Activated CD8-positive, alpha-beta memory T cell treated with anti-CD3 and anti-CD28 coated beads for 48 hours (primary cell): Measurements from ENCODE around the gene IMMP1L.
"Not testable (repeated sequence)": the region's sequence is repeated elsewhere in the genome, so short reads cannot be mapped to it uniquely, and the experiment has no call there.

Experiments
- DNase-seq, 3 experiments: peaks; one replicate each; pipeline ENCODE4 v3.0.0-alpha.2; 2020; ENCODE audit warnings: low read depth in 2 of 3, low spot score in 2 of 3

Gene IMMP1L, protein sequence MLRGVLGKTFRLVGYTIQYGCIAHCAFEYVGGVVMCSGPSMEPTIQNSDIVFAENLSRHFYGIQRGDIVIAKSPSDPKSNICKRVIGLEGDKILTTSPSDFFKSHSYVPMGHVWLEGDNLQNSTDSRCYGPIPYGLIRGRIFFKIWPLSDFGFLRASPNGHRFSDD

GRCh38 chr11:31509429-31510345 lies at the start of gene IMMP1L, which contains the start of gene ELP4:
Gene IMMP1L (minus strand): TSS chr11:31509622. CDS start chr11:31463276, 46,346 bp downstream.
Gene ELP4 (plus strand): TSS chr11:31509767. CDS start chr11:31509785, 18 bp downstream.
- peak; percentile 69 to 83 (median 81) for DNase-seq

- no peak for DNase-seq
Observed at GRCh38 chr11:31558001-31558400, 48.6 kb upstream of the IMMP1L start.

- DNase-seq: no peak
Observed at GRCh38 chr11:31555938-31556337, 46.5 kb upstream of the IMMP1L start.

- no peak for DNase-seq
Observed at GRCh38 chr11:31542862-31543261, 33.4 kb upstream of the IMMP1L start.

DNA sequence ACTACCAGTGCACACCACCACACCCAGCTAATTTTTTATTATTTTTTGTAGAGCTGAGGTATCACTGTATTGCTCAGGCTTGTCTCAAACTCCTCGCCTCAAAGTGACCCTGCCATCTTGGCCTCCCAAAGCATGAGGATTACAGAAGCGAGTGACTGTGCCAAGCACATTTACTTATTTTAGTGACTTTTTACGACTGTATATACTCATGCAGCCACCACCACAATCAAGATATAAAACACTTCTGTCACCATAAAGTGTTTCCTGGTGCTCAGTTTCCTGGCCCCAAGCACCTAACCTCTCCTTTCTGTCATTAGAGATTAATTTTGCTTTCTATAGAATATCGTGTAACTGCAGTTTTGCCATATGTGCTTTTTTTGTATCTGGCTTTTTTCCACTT lies 26.1 kb upstream of the IMMP1L start:
- no peak for DNase-seq

DNA sequence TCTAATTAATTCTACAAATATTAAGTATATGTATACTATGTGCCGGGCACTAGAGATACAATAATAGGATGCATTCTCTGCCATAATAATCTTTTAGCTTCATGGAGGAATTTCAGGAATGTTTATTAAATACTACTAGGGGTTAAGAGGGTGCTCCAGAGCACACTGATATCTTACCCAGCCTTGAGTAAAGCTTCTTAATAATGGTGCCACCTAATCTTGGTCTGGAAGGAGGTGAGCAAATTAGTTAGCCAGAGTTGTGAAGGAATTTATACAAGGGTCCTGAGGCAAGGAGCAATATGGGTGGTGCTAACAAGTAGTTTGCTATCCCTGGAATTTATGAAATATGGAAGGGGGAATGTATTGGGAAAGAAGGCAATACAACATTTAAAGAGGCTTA lies 21.9 kb upstream of the IMMP1L start:
- no peak for DNase-seq

- DNase-seq: no peak
Observed at GRCh38 chr11:31529701-31530100, 20.3 kb upstream of the IMMP1L start.

GRCh38 chr11:31529189-31529588 lies 19.8 kb upstream of the IMMP1L start:
- DNase-seq: no peak

DNA sequence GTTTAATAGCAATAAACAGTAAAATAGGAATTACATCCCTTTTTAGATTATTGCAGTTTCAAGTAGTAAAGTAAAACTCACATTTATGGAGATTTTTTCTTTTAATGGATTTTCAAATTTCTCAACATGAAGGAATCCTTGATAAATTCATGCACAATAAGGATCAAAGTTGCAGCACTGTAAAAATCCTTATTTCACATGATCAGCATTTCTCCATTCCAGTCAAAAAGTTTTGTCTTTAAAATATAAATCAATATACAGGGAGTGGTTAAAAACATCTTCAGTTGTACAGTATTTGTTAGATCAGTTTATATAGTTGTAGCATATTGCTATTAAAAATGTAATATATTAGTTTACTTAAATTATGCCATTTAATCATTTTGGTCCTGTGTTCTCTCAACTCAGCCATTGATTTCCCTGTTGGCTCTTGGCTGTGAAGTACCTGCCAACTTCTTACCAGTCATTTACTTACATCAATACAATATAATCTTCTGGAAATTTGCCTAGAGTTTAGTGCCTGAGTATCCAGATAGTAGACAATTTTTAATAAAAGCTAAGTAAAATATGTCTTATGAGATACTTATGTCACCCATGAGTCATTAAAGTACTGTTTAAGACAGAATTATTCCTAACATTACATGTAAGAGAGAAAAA lies 12.2 kb upstream of the IMMP1L start:
- no peak for DNase-seq

DNA sequence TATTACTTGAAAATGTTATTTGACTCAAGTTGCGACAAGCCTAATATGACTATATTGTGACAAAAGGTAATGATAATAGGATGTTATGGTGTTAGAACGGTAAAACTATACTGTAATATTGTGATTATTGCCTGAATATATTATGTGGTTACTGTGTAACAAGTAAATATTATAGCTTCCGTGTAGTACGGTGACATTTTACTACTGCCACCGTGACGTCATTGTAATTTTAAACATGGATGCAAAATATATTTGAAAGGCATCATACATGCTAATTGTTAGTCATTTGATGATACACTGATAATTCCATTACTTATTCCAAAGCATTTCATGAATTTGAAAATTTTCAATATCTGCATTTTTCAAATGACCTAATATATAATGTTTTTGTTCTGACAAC lies 2.7 kb upstream of the IMMP1L start:
- no peak for DNase-seq

- DNase-seq: no peak
Observed at GRCh38 chr11:31509051-31509428, 382 bp downstream of the IMMP1L start.

- no peak for DNase-seq
Observed at GRCh38 chr11:31500560-31500959, 8.9 kb downstream of the IMMP1L start.

DNA sequence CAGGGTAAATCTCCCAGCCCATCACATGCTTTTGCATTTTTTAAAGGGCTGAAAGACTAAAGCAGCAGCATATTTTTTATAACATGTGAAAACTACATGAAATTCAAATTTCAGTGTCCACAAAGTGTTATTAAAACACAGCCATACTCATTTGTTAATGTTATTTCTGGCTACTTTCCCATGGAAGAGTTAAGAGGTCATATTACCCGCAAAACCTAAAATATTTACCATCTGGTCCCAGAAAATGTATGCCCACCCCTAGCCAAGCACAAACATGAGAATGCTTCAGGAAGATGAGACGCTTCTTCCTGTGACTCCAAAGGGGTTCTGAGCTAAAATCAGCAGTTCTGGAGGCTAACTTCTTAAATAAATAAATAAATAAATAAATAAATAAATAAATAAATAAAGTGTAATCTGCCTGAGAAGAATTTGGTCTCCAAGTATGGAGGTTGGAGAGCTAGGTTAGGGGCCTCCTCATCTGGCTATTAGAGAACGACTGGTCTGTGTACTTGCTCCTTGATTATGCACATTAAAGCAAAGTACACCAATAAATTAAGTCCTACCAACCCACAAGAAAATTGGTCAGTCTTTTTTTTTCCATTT lies 9.7 kb downstream of the IMMP1L start:
- no peak for DNase-seq

- not testable (repeated sequence) for DNase-seq
Observed at GRCh38 chr11:31493762-31494161, 15.7 kb downstream of the IMMP1L start.

- DNase-seq: no peak
Observed at GRCh38 chr11:31493235-31493634, 16.2 kb downstream of the IMMP1L start.

DNA sequence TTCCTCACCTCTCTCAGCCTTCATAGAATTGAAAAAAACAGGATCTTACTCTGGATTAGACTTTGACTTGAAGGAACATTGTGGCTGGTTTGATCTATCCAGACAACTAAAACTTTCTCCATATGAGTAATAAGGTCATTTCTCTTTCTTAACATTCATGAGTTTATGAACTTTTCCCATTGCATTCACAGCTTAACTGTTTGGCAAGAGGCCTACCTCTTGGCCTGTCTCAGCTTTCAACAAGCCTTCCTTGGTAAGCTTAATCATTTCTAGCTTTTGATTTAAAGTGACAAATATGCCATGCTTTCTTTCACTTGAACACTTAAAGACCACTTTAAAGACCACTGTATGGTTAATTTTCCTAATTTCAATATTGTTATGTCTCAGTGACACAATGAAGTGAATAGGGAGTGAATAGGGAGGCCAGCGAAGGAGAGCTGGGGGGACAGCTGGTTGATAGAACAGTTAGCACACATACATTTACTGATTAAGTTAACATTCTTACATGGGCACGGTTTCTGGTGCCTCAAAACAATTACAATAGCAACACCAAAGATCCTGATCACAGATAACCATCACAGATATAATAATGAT lies 17.0 kb downstream of the IMMP1L start:
- DNase-seq: no peak

GRCh38 chr11:31487848-31488247 lies 21.6 kb downstream of the IMMP1L start:
- DNase-seq: no peak

DNA sequence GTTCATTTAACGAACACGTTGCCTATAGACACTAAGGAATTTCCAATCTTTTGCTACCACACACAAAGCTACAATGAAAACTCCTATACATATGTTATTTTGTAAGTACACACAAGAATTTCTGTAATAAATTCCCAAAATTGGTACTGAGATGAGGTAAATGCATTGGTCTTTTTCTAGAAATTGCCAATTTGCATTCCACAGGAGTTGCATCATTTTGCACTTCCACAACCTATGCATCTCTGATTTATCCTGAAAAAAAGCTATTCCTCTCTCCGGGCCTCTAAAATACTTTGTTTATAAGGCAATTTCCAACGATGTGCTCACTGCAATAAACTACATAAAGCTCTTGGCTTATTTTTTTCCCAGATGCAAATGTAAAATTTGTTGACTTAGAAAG lies 24.9 kb downstream of the IMMP1L start:
- no peak for DNase-seq

DNA sequence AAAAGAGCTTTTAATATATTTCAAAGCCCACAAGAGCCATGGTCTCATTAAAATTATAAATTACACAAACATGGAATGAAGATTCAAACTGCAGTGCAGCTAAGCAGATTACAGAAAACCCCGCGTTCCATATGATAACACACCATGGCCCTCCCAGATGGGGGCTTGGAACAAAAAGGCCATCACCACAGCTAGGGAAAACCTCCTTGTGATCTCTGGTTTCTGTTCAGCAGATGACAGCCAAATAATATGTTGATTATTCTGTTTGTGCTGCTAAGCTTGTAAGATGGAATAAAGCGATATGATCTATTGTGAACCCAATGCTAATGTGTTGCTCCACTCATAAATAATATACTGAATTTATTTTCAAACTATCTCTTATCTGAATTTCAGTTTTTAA lies 28.5 kb downstream of the IMMP1L start:
- no peak for DNase-seq

GRCh38 chr11:31479066-31479465 lies 30.4 kb downstream of the IMMP1L start:
- DNase-seq: no peak

GRCh38 chr11:31478223-31478590 lies 31.2 kb downstream of the IMMP1L start:
- no peak for DNase-seq
